Daoy (cell line): ENCODE results near the gene CMIP. TPM values are rescaled to one million over a fixed set of nuclear protein-coding genes. Genes with fewer than 3 reads are reported as not detected.
A peak's percentile ranks its signal among the peaks of the same experiment; 100 is the strongest.
"Not testable (repeated sequence)": the region's sequence is repeated elsewhere in the genome, so short reads cannot be mapped to it uniquely, and the experiment has no call there.

Experiments used
- DNase-seq: peaks from one replicate; pipeline ENCODE4 v3.0.0-alpha.2; 2015; ENCODE audit warnings: low read depth
- total RNA-seq: library from RNA; depleted of rRNA; stranded (reverse); fragments of >200 nt; shearing (Covaris generic); gene quantifications from 2 replicates; pipeline ENCODE4 v1.2.3, GENCODE V29; 2014

CMIP gene
- total RNA-seq, 1 experiment from 2014 or later, result 5.6 TPM

- DNase-seq, result no peak
Observed at GRCh38 chr16:81421536-81421935, 23.1 kb upstream of the CMIP start.

GRCh38 chr16:81422153-81422552 lies 22.5 kb upstream of the CMIP start:
- DNase-seq, result not testable (repeated sequence)

- peak; percentile 62 for DNase-seq
Observed at GRCh38 chr16:81424771-81425170, 19.8 kb upstream of the CMIP start.

GRCh38 chr16:81427219-81427618 lies 17.4 kb upstream of the CMIP start:
- DNase-seq, result no peak

- peak; percentile 46 for DNase-seq
Observed at GRCh38 chr16:81429045-81429521, 15.5 kb upstream of the CMIP start.

GRCh38 chr16:81431554-81432353 lies 12.9 kb upstream of the CMIP start:
- peak; percentile 79 for DNase-seq

- DNase-seq, result no peak
Observed at GRCh38 chr16:81432937-81433557, 11.6 kb upstream of the CMIP start.

GRCh38 chr16:81435103-81435502 lies 9.5 kb upstream of the CMIP start:
- no peak for DNase-seq

- DNase-seq, result no peak
Observed at GRCh38 chr16:81435567-81435966, 9.0 kb upstream of the CMIP start.

- no peak for DNase-seq
Observed at GRCh38 chr16:81436386-81436785, 8.2 kb upstream of the CMIP start.

GRCh38 chr16:81437865-81438264 lies 6.7 kb upstream of the CMIP start:
- peak; percentile 23 for DNase-seq

- no peak for DNase-seq
Observed at GRCh38 chr16:81440888-81441761, 3.5 kb upstream of the CMIP start.

- DNase-seq, result no peak
Observed at GRCh38 chr16:81442220-81442915, 2.2 kb upstream of the CMIP start.

- no peak for DNase-seq
Observed at GRCh38 chr16:81442916-81443687, 1.5 kb upstream of the CMIP start.

- no peak for DNase-seq
Observed at GRCh38 chr16:81443688-81444447, 740 bp upstream of the CMIP start.

GRCh38 chr16:81445143-81445961 lies 744 bp downstream of the CMIP start:
- DNase-seq, result peak; percentile 46

GRCh38 chr16:81445966-81446906 lies 1.6 kb downstream of the CMIP start:
- DNase-seq, result peak; percentile 55

- no peak for DNase-seq
Observed at GRCh38 chr16:81446907-81447268, 2.3 kb downstream of the CMIP start.
